Osteoblast (primary cell): ENCODE data around the gene SP140. TPM values are rescaled to one million over a fixed set of nuclear protein-coding genes. Genes with fewer than 3 reads are reported as not detected.

Source experiments
- DNase-seq: peaks from one replicate; pipeline ENCODE4 v3.0.0; 2011; ENCODE audit warnings: low spot score, mixed read lengths; ENCODE audit not compliant: insufficient read length; ENCODE audit errors: missing footprints
- H2AFZ ChIP-seq: 2 replicates; pipeline ENCODE4 v1.6.0; 2011; ENCODE audit warnings: mild to moderate bottlenecking, low read length
- H3K27ac ChIP-seq: 2 replicates; pipeline ENCODE4 v1.5.1; 2011; ENCODE audit warnings: mild to moderate bottlenecking, low read depth, low read length, moderate library complexity
- H3K27me3 ChIP-seq: 2 replicates; pipeline ENCODE4 v1.6.0; 2012; ENCODE audit warnings: mild to moderate bottlenecking, control low read depth, inconsistent platforms, low read length, moderate library complexity; ENCODE audit not compliant: insufficient read depth
- H3K36me3 ChIP-seq: 2 replicates; pipeline ENCODE4 v1.5.1; 2011; ENCODE audit warnings: mild to moderate bottlenecking, low read length, control low read depth, moderate library complexity; ENCODE audit not compliant: insufficient read depth
- H3K4me1 ChIP-seq: 2 replicates; pipeline ENCODE4 v1.5.1; 2011; ENCODE audit warnings: mild to moderate bottlenecking, low read length, control low read depth, moderate library complexity; ENCODE audit not compliant: insufficient read depth
- H3K4me2 ChIP-seq: 2 replicates; pipeline ENCODE4 v1.6.0; 2011; ENCODE audit warnings: mild to moderate bottlenecking, low read length; ENCODE audit not compliant: insufficient read depth
- H3K4me3 ChIP-seq: fragments of 200-600 bp; sonication (generic); 3 replicates; pipeline ENCODE4 v1.5.1; 2012; ENCODE audit warnings: mild to moderate bottlenecking, low read length, inconsistent platforms; ENCODE audit not compliant: insufficient read depth
- H3K79me2 ChIP-seq: 2 replicates; pipeline ENCODE4 v1.6.0; 2012; ENCODE audit warnings: mild to moderate bottlenecking, low read length, control low read depth, inconsistent platforms; ENCODE audit not compliant: insufficient read depth
- H3K9me3 ChIP-seq: 2 replicates; pipeline ENCODE4 v1.5.1; 2011; ENCODE audit warnings: low read depth, low read length, control low read depth
- H4K20me1 ChIP-seq: 2 replicates; pipeline ENCODE4 v1.6.0; 2012; ENCODE audit warnings: mild to moderate bottlenecking, low read length, control low read depth; ENCODE audit not compliant: insufficient read depth
- total RNA-seq: library from RNA; depleted of rRNA; stranded (reverse); fragments of >200 nt; gene quantifications from 2 replicates; pipeline ENCODE4 v1.2.3, GENCODE V29; 2012
- TF ChIP-seq, protein P1 (sequence below): IDR thresholded peaks from 2 replicates; pipeline ENCODE4 v1.5.1; 2011; ENCODE audit warnings: mild to moderate bottlenecking, low read depth, low read length, moderate library complexity; ENCODE audit errors: extremely low read depth

SP140 gene
- total RNA-seq, 1 donor: 0.36 TPM

DNA sequence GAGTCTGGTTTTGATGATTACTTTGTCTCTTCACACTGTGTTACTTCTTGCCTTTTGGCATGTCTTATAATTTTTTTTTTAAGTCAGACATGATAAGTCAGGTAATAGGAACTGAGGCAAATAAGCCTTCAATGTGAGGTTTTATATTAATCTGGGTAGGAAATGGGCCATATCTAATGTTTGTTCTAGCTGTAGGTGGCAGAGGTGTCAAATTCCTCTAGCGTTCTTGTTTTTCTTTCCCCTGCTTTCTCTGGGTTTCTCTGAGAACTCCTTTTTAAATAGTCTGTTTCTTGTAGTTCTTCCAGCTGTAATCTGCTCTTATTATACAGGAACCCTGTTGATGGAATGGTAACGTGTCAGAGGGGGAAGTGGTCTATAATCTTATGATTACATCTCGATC lies 5.7 kb downstream of the SP140 start:
- no peaks in the 10 kb centered on the region for H3K79me2 ChIP-seq
- no peaks in the 10 kb centered on the region for H3K36me3 ChIP-seq
- no peak for DNase-seq
- H3K4me1 ChIP-seq: peaks cover 3% of the 10 kb centered on the region
- no peak overlapping the region for H2AFZ ChIP-seq
- H3K4me2 ChIP-seq: no peak overlapping the region
- no peak overlapping the region for H3K4me3 ChIP-seq
- H3K27ac ChIP-seq: no peak overlapping the region
- TF ChIP-seq, protein P1, sequence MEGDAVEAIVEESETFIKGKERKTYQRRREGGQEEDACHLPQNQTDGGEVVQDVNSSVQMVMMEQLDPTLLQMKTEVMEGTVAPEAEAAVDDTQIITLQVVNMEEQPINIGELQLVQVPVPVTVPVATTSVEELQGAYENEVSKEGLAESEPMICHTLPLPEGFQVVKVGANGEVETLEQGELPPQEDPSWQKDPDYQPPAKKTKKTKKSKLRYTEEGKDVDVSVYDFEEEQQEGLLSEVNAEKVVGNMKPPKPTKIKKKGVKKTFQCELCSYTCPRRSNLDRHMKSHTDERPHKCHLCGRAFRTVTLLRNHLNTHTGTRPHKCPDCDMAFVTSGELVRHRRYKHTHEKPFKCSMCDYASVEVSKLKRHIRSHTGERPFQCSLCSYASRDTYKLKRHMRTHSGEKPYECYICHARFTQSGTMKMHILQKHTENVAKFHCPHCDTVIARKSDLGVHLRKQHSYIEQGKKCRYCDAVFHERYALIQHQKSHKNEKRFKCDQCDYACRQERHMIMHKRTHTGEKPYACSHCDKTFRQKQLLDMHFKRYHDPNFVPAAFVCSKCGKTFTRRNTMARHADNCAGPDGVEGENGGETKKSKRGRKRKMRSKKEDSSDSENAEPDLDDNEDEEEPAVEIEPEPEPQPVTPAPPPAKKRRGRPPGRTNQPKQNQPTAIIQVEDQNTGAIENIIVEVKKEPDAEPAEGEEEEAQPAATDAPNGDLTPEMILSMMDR: no peak
- no peaks in the 10 kb centered on the region for H3K27me3 ChIP-seq
- H3K9me3 ChIP-seq: no peaks in the 10 kb centered on the region
- no peaks in the 10 kb centered on the region for H4K20me1 ChIP-seq

DNA sequence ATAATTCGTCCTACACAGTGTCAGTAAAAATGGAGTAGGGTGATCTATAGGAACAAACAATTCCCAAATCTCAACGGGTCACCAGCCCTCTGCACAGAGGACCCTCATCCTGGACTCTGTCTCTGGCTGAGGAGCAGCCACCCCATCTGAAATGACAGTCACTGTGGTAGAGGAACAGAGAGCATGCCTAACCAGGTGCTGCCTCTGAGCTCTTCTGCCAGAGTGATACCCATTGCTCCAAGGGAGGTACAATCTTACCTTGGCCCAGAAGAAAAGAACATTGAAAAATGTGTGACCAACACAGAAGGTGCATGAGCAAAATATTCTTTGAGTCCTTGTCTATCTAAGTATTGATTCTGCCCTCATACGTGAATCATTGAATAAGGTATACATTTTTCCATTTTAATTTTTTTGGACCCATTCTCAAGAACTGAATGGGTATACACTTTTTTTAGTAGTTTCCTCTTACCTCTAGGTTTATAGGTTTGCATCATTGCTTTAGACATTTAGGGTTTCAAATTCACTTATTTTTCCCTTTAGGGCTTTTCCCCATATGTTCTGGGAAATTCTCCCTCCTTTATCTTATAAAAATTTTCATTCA lies 8.7 kb downstream of the SP140 start:
- no peak for DNase-seq
- Histone ChIP-seq H4K20me1 (no peaks in the 10 kb centered on the region), H3K27ac (no peak overlapping the region), H3K4me2 (no peak overlapping the region), H3K79me2 (no peaks in the 10 kb centered on the region), H3K36me3 (no peaks in the 10 kb centered on the region), H2AFZ (no peak overlapping the region), H3K9me3 (no peaks in the 10 kb centered on the region), H3K27me3 (no peaks in the 10 kb centered on the region), H3K4me3 (no peak overlapping the region), H3K4me1 (peaks cover 3% of the 10 kb centered on the region)
- TF ChIP-seq, protein P1: no peak

DNA sequence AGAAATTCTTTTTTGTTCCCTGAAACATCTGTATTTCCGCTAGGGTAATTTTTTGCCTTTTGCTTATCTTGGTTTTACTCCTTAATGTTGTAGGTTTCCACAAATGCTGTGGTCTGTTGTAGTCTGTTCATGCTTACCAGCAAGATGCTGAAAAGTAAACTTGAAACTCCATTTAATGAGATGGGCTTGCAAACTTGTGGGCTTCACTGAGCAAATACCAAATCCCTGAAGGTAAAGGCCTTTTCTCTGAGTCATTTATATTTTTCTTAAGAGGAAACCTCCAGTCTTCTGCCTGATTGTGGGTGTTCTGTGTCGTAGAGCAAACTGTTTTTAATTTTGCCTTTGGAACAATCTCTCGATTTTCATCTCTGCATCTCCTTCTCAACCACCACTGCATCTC lies 9.3 kb downstream of the SP140 start:
- peaks cover 3% of the 10 kb centered on the region for H3K4me1 ChIP-seq
- no peaks in the 10 kb centered on the region for H4K20me1 ChIP-seq
- no peak for DNase-seq
- TF ChIP-seq, protein P1: no peak
- no peaks in the 10 kb centered on the region for H3K27me3 ChIP-seq
- no peak overlapping the region for H3K4me2 ChIP-seq
- no peaks in the 10 kb centered on the region for H3K79me2 ChIP-seq
- no peak overlapping the region for H3K4me3 ChIP-seq
- H3K36me3 ChIP-seq: no peaks in the 10 kb centered on the region
- peak overlapping the region; percentile 27 for H2AFZ ChIP-seq
- H3K9me3 ChIP-seq: no peaks in the 10 kb centered on the region
- H3K27ac ChIP-seq: no peak overlapping the region

DNA sequence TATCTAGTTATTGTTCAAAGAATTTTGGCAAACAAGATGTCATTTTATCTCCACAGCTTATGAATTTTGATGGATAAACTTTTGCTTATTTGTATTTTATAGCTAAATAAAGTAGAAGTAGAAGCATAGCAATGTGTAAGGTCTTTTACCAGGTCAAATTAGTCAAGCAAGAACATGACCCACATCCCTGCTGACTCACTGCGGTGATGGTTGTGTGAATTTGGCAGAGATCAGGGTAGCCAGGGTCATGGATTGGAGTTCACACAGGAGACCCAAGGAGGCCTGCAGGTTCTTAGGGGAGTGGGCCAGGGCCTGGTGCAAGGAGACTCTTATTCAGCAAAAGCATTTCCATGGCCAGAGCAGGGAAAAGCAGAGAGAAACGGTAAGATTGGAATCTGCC lies 18.7 kb downstream of the SP140 start:
- DNase-seq: no peak
- H3K36me3 ChIP-seq: no peaks in the 10 kb centered on the region
- no peaks in the 10 kb centered on the region for H3K4me1 ChIP-seq

More for the DNA sequence above, 18.7 kb downstream of the SP140 start:
- Histone ChIP-seq H3K4me2 (no peak overlapping the region), H3K4me3 (no peak overlapping the region), H4K20me1 (no peaks in the 10 kb centered on the region), H3K27ac (no peak overlapping the region), H3K27me3 (peaks cover 2% of the 10 kb centered on the region), H2AFZ (no peak overlapping the region), H3K79me2 (no peaks in the 10 kb centered on the region), H3K9me3 (no peaks in the 10 kb centered on the region)
- TF ChIP-seq, protein P1: no peak
